Measurements from ENCODE around the gene ZDHHC8. TPM values are rescaled to one million over a fixed set of nuclear protein-coding genes. Genes with fewer than 3 reads are reported as not detected.

Gene ZDHHC8
- total RNA-seq, 1 experiment from 2014 or later, result 89.3 TPM

DNA sequence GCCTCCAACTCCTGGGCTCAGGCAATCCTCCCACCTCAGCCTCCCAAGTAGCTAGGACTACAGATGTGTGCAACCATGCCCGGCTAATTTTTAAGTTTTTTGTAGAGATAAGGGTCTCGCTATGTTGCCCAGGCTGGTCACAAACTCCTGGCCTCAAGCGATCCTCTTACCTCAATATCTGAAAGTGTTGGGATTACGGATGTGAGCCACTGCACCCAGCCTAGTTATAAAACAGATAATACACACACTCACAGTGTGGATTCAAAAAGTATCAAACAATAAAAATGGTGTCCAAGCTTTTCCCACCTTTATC lies 19.6 kb downstream of the ZDHHC8 start:
- H4K20me1 ChIP-seq (ENCODE audit: insufficient read depth), result no peaks in the 10 kb centered on the region
- H3K4me2 ChIP-seq (ENCODE audit: low read length), result no peak overlapping the region
- ChIA-PET POLR2A (interaction anchor here (0.6 kb wide), 1 partner anchor 188 kb away, joined by 4 read pairs; no protein-coding TSS in a partner anchor), RAD21 (ENCODE audit: low non-redundant PET in 1 of 2, low total read pairs in 2 of 2, uncharacterized antibody in 2 of 2, unreplicated experiment in 2 of 2) (no interaction called here), CTCF (no interaction called here)
- no peaks in the 10 kb centered on the region for H3K9me3 ChIP-seq (ENCODE audit: control insufficient read depth in 1 of 2, insufficient read depth in 1 of 2, low read depth in 1 of 2, low read length in 2 of 2)
- DNase-seq (ENCODE audit: low read depth, low spot score) (no peak), ATAC-seq (no peak)
- H3K9me2 ChIP-seq (ENCODE audit: insufficient read depth), result no peaks in the 10 kb centered on the region
- no peak overlapping the region for H3K27ac ChIP-seq (ENCODE audit: low read depth, low read length)
- no peaks in the 10 kb centered on the region for H3K27me3 ChIP-seq (ENCODE audit: insufficient read depth, low read length)
- BruUV-seq (replicated peaks), result no TSS peak
- intact Hi-C loops (cut with micrococcal nuclease), result no loop called here
- H3K36me3 ChIP-seq (ENCODE audit: control insufficient read depth in 1 of 2, insufficient read depth in 2 of 2, low read length in 2 of 2), result no peaks in the 10 kb centered on the region
- H3K4me1 ChIP-seq (ENCODE audit: control insufficient read depth in 1 of 2, insufficient read depth in 2 of 2, low read length in 2 of 2), result no peaks in the 10 kb centered on the region
- no peak overlapping the region for H3K4me3 ChIP-seq (replicated peaks in 1 of 2; ENCODE audit: low read depth in 1 of 2, low read length in 2 of 2)
- TF ChIP-seq ZFX (IDR thresholded peaks at IDR 0.05) (no peak), SIN3A (IDR thresholded peaks at IDR 0.05; ENCODE audit: low read depth) (no peak), ELF1 (IDR thresholded peaks at IDR 0.05; ENCODE audit: borderline replicate concordance, low read depth) (no peak), EGR1 (IDR thresholded peaks at IDR 0.05; ENCODE audit: low read depth) (no peak), CBX3 (IDR thresholded peaks at IDR 0.05; ENCODE audit: low read depth) (no peak), POLR2AphosphoS5 (IDR thresholded peaks at IDR 0.05; ENCODE audit: low read depth, low read length) (no peak), FOSL1 (IDR thresholded peaks at IDR 0.05; ENCODE audit: low read depth) (no peak), CEBPB (IDR thresholded peaks at IDR 0.05; ENCODE audit: low read depth) (no peak), SRF (IDR thresholded peaks at IDR 0.05; ENCODE audit: low read depth) (no peak), ZNF274 (IDR thresholded peaks at IDR 0.05; ENCODE audit: low read depth, low read length) (no peak), SP1 (IDR thresholded peaks at IDR 0.05; ENCODE audit: low read depth) (no peak), EZH2phosphoT487 (IDR thresholded peaks at IDR 0.05; ENCODE audit: borderline replicate concordance) (no peak), TCF7L2 (IDR thresholded peaks at IDR 0.05; ENCODE audit: borderline replicate concordance, extremely low read depth, insufficient read depth, insufficient read length) (no peak), POLR2A (IDR thresholded peaks at IDR 0.05; ENCODE audit: borderline replicate concordance, extremely low read depth, insufficient read depth, insufficient read length) (no peak)
- TF ChIP-seq, protein P1, sequence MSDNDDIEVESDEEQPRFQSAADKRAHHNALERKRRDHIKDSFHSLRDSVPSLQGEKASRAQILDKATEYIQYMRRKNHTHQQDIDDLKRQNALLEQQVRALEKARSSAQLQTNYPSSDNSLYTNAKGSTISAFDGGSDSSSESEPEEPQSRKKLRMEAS (IDR thresholded peaks at IDR 0.05), result no peak
- TF ChIP-seq, protein P2, sequence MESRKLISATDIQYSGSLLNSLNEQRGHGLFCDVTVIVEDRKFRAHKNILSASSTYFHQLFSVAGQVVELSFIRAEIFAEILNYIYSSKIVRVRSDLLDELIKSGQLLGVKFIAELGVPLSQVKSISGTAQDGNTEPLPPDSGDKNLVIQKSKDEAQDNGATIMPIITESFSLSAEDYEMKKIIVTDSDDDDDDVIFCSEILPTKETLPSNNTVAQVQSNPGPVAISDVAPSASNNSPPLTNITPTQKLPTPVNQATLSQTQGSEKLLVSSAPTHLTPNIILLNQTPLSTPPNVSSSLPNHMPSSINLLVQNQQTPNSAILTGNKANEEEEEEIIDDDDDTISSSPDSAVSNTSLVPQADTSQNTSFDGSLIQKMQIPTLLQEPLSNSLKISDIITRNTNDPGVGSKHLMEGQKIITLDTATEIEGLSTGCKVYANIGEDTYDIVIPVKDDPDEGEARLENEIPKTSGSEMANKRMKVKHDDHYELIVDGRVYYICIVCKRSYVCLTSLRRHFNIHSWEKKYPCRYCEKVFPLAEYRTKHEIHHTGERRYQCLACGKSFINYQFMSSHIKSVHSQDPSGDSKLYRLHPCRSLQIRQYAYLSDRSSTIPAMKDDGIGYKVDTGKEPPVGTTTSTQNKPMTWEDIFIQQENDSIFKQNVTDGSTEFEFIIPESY (IDR thresholded peaks at IDR 0.05; ENCODE audit: extremely low read depth, insufficient replicate concordance, low read length), result no peak
- H2AFZ ChIP-seq (ENCODE audit: low read depth, low read length, poor library complexity, severe bottlenecking), result no peak overlapping the region
- no peaks in the 10 kb centered on the region for H3K79me2 ChIP-seq (ENCODE audit: insufficient read depth, low read length)
- H3K9ac ChIP-seq (ENCODE audit: low read length), result no peak overlapping the region

Data from HCT116 (cell line).